T-helper 9 cell (primary cell): ENCODE measurements around the gene KCNG4.

Experiments used
- DNase-seq: peaks from one replicate; pipeline ENCODE4 v3.0.0-alpha.2; 2020

KCNG4 gene

DNA sequence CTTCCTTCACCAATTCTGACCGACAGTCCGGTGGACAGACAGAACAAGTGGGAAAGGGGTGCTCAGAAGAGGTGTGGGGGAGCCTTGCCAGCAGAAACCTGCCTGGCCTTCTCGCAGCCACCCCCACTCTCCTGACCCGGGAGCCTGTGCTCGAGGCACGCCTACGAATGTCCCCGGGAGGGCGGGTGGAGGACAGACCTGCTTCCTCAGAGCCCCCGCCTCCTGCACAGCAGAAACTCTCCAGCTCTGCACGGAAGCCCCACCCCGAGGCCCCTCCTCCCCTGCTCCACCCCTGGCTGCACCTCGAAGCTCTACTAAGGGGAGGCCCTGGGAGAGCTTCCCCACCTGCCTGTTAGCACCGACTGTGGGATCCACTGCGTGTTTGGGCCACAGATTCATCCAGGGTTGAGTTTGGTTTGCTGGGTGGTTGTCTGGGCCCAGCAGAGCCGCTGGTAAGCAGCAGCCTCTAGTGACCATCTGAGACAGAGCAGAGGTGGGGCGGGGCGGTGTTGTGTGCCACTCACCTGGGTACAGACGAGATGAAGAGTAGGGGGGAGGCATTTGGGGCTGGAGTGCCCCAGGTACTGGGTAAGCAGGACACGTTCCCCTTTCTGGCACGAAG lies 59.2 kb downstream of the KCNG4 start:
- no peak for DNase-seq

DNA sequence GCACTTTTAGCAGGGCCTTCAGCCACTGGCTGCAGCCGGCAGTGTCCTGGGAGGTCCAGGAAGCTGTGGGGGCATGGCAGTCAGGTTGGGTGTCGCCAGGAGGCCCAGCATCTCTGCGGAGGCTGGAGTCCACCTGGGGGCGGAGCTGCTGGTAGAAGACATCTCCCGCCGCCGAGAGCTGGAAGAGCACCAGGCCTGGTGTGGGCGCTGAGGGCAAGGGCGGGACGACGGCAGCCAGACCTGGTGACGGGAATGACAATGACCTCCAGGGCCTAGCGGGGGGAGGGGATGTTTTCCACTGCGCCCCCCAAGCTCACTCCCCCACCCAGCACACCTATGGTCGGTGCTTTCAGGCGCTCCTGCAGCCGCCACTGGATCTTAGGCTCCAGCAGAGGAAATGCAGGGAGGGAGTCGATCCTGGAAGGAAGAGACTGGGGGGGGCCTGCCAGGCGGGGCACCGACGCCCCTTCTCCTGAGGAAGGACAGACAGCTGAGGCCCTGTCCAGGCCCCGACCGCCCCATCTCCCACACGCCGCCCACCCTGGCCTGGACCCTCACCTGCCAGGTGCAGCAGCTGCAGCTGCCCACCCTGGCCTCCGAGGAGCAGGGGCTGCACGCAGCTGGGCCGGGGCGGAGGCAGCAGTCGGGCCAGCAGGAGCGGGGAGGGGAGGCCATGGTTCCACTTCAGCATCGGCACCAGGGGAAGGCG lies 60.0 kb downstream of the KCNG4 start:
- no peak for DNase-seq

DNA sequence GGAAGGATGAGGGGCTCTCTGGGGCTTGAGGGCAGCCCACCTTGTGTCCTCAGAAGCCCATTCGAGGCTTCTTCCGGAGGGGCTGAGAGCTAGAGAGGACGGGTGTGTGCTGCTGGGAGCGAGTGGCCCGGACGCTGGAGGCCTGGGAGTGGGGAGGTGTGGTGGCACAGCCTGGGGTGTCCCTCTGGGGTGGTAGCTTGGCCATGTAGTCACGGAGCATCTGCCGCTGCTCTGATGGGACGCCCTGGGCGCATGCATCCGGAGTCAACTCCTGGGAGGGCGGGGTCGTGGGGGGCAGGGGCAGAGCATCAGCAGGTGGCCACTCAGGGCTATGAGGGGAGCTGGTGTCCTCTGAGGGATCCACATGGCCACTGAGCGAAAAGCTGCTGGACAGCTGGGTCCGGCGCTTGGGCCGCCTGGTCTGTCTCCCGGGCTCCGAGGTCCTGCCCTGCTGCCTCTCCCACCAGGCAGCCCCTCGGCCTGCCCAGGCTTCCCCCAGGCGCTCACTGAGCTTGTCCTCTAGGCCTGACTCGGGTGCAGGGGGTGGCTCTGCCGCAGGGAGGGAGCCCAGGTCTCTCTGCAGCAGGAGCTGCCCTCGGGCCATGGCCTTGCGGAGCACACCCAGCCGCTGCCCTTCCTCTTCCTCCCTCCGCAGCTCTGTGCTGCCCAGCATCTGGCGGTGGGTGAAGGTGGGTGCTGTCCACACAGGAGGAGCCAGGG lies 60.8 kb downstream of the KCNG4 start:
- no peak for DNase-seq

DNA sequence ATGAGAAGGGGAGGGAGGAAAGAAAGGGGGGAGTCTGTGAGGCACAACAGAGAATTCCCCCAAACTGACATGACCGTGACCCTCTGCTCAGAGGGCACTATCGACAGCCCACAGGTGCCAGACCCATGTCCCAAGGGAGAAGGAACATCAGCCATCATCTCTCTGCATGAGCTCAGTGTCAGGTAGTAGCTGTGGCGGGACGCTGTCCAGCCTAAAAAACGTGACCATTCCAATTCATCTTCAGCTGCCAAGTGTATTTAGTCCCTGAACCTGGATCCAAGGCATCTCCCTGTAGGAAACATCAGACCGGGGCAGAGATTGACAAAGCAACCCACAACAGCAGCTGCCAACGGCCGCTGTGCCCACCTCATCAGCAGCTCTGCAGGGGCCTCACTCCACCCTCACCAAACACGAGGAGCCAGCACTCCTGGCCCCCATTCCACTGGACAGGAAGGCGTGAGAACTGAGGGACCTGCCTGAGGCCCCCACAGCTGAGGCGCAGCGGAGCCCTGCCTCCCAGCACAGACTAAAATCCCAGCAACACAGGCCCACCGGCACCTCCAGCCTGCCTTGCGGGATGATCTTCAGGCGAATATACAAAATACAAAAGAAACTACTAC lies 61.6 kb downstream of the KCNG4 start:
- no peak for DNase-seq

DNA sequence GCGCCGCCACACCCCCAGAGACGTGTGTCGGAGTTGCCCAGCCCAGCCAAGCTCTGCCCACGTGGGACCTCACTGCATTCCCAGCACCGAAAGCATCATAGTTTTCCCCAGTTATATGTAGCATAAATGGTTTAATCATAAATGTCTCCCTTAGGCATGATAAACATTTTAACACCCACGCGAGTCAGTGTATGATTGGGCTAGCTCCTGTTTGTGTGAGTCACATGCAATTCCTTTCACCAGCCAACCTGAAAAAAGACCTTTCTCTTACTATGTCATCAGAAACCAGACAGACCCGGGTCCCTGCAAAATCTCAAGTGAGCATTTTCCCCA lies 62.1 kb downstream of the KCNG4 start:
- DNase-seq: no peak

DNA sequence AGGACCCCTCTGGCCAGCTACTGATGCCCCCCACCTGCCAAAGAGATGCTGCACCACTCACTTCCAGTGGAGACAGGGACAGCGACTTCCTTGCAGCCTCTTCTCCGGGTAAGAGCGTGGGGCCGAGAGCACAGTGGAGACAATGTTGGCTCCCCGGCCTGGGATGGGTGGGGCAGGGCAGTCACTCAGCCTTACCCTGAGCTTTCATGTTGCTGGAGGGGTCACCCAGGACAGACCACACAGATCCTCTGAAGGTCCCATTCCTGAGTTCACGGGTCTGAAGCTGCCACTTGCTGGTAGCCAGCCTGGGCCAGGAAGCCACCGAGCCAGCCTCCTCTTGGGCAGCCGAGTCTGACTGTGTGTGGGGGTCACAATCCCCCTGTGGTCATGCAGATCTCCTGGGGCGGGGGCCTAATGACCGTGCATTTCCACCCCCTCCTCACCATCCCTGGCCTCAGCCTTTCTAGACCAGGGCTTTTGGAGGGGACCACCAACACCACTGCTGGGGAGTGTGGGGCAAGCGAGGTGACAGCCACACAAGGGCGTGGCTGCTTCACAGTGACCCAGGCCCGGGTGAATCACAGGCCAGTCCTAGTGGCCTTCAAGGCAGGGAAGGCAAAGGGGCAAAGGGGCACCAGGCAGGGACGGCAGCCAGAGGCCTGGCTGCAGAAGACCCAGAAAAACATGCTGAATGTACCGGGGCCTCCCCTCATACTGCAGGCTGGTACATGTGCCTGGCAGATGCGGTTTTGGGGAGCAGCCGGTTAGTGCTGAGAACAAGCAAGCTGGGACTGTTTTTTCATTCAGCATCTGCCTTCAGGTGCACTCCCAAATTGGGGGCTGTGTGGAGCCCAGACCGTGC lies 63.4 kb downstream of the KCNG4 start:
- no peak for DNase-seq

DNA sequence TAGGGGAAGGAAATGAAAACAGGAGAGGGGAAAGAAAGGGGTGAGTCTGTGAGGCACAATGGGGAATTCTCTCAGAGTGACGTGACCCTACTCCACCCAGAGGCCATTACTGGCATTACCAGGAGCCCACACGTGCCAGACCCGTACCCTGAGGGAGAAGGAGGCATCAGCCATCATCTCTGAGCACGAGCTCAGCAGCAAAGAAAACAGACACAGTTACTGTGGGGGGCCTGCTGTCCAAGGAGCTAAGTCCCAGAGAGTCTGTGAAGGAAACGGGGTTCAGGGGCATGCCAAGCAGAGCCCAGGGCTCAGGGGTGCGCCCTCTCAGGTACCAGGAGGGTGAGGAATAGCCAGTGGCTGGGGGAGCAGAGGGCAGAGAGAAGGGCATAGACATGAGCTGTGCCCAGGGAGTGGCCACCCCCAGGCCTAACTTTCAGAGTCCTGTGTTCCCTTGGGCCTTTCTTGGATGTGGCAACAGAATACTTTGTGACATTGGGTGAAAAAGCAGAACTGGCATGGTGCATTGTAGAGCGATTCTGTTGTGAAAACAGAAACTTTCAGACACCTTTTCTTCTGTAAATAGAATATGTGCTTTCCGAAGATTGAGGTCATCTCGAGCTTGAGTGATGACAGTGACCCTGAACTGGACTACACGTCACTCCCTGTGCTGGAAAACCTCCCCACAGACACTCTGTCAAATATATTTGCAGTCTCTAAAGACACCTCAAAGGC lies 64.3 kb downstream of the KCNG4 start:
- DNase-seq: peak; percentile 43

DNA sequence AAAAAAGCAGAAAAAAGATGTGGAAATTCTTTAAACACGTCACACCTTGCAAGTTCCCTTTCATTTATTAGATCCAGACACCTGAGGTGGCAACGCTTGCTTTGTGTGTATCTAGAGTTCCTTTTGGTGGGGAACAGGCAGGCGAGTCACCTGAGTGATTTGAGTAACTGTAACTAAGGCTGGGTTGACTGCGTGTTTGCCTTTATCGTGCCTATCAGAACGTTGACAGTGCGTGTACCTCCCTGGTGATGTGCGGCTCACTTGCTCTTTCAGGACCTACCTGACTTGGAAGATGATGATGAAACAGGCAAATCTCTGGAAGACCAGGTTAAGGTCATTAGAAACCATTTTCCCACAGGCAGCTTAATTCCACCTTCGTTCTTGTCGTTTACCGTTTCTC lies 65.4 kb downstream of the KCNG4 start:
- no peak for DNase-seq

DNA sequence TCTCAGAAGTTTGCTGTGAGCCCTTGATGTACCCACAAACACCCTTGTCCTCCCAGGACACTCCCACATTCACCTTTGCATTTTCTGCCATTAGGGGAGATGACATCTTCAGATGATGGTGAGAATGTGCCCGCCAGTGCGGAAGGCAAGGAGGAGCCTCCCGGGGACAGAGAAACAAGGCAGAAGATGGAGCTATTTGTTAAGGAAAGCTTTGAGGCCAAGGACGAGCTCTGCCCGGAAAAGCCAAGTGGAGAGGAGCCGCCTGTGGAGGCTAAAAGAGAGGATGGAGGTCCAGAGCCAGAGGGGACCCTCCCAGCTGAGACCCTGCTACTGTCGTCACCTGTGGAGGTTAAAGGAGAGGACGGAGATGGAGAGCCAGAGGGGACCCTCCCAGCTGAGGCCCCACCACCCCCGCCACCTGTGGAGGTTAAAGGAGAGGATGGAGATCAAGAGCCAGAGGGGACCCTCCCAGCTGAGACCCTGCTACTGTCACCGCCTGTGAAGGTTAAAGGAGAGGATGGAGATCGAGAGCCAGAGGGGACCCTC lies 70.0 kb downstream of the KCNG4 start:
- DNase-seq: no peak
